HL-60 (cell line): Measurements from ENCODE around the gene LACC1.

Source experiments
- DNase-seq, 2 experiments: peaks; one replicate each; pipeline ENCODE4 v3.0.0-alpha.2; 2010 to 2020; ENCODE audit warnings: low read depth in 1 of 2, low spot score in 1 of 2
- H3K27ac ChIP-seq: fragments of 250-450 bp; sonication (Bioruptor Pico); replicated peaks from 2 replicates; pipeline ENCODE4 v1.5.1; 2020; ENCODE audit warnings: mild to moderate bottlenecking, moderate library complexity
- H3K27me3 ChIP-seq: fragments of 250-450 bp; sonication (Bioruptor Pico); 2 replicates; pipeline ENCODE4 v1.5.1; 2021; ENCODE audit warnings: mild to moderate bottlenecking, moderate library complexity; ENCODE audit not compliant: insufficient read depth, poor library complexity, severe bottlenecking
- H3K4me3 ChIP-seq: replicated peaks from 2 replicates; pipeline ENCODE4 v1.5.1; 2011; ENCODE audit warnings: mild to moderate bottlenecking, control low read depth, low read length; ENCODE audit not compliant: insufficient read depth
- GABPA ChIP-seq: IDR thresholded peaks from 2 replicates; pipeline ENCODE4 v1.6.1; 2012; ENCODE audit warnings: low read depth
- POLR2AphosphoS5 ChIP-seq: IDR thresholded peaks from 2 replicates; pipeline ENCODE4 v1.6.1; 2012; ENCODE audit warnings: low read depth
- SPI1 ChIP-seq: IDR thresholded peaks from 2 replicates; pipeline ENCODE4 v1.6.1; 2012; ENCODE audit warnings: low read depth, mild to moderate bottlenecking, borderline replicate concordance
- TF ChIP-seq, protein P1 (sequence below): IDR thresholded peaks from one replicate; pipeline ENCODE4 v1.5.1; 2011; ENCODE audit warnings: low read length, control low read depth, inconsistent platforms; ENCODE audit not compliant: insufficient read depth
- TF ChIP-seq, protein P2 (sequence below): IDR thresholded peaks from 2 replicates; pipeline ENCODE4 v1.6.1; 2012; ENCODE audit warnings: low read depth; ENCODE audit not compliant: insufficient replicate concordance

Gene LACC1

DNA sequence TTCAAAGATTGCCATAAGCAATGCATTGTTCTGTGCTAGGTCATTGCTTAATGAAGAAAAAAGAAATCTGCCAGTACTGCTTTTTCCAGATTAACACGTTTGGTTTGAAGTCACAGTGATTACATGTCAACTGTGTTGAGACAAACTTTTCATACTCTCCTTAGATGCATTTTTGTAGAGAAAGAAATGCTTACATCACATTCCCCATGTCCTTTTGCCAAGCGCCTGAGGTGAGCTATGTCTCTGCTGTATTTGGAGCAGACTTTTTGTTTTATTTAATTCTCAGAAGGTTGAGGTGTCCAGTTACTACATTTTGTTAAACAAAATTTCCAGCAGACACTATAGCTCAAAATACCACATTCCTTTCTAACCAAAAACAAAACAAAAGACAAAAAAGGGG is 16.2 kb downstream of the LACC1 start:
- no peak for TF ChIP-seq POLR2AphosphoS5
- TF ChIP-seq, protein P1, sequence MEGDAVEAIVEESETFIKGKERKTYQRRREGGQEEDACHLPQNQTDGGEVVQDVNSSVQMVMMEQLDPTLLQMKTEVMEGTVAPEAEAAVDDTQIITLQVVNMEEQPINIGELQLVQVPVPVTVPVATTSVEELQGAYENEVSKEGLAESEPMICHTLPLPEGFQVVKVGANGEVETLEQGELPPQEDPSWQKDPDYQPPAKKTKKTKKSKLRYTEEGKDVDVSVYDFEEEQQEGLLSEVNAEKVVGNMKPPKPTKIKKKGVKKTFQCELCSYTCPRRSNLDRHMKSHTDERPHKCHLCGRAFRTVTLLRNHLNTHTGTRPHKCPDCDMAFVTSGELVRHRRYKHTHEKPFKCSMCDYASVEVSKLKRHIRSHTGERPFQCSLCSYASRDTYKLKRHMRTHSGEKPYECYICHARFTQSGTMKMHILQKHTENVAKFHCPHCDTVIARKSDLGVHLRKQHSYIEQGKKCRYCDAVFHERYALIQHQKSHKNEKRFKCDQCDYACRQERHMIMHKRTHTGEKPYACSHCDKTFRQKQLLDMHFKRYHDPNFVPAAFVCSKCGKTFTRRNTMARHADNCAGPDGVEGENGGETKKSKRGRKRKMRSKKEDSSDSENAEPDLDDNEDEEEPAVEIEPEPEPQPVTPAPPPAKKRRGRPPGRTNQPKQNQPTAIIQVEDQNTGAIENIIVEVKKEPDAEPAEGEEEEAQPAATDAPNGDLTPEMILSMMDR: no peak
- TF ChIP-seq GABPA: no peak
- TF ChIP-seq, protein P2, sequence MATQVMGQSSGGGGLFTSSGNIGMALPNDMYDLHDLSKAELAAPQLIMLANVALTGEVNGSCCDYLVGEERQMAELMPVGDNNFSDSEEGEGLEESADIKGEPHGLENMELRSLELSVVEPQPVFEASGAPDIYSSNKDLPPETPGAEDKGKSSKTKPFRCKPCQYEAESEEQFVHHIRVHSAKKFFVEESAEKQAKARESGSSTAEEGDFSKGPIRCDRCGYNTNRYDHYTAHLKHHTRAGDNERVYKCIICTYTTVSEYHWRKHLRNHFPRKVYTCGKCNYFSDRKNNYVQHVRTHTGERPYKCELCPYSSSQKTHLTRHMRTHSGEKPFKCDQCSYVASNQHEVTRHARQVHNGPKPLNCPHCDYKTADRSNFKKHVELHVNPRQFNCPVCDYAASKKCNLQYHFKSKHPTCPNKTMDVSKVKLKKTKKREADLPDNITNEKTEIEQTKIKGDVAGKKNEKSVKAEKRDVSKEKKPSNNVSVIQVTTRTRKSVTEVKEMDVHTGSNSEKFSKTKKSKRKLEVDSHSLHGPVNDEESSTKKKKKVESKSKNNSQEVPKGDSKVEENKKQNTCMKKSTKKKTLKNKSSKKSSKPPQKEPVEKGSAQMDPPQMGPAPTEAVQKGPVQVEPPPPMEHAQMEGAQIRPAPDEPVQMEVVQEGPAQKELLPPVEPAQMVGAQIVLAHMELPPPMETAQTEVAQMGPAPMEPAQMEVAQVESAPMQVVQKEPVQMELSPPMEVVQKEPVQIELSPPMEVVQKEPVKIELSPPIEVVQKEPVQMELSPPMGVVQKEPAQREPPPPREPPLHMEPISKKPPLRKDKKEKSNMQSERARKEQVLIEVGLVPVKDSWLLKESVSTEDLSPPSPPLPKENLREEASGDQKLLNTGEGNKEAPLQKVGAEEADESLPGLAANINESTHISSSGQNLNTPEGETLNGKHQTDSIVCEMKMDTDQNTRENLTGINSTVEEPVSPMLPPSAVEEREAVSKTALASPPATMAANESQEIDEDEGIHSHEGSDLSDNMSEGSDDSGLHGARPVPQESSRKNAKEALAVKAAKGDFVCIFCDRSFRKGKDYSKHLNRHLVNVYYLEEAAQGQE: no peak
- TF ChIP-seq SPI1: no peak
- Histone ChIP-seq H3K4me3 (no peak overlapping the region), H3K27ac (no peak overlapping the region), H3K27me3 (no peaks in the 10 kb centered on the region)
- no peak for DNase-seq

DNA sequence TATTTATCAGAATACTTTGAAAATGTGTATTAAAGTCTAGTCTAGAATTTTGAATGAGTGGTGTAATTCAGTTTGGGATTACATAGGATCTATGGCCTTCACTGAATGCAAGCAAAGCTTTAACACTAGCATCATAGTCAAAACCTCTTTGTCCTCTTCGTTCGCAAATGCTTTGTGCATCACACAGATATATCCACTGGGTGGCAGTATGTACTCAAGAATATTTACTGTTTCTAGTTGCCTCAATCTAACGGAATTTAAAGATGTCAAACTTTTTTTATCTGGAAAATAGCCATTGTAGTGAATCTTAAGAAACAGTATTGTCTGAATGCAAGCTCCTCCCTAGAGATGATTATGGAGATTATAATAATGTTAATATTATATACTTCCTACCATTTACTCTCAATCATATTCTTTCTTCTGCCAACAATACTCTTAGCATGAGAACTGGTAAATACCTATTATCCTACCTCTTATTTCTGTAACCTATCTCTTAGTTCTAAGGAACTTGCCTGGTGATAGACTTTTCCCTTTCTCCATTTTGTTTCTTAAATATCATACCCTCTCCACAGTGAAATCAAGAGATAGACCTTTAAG is 25.8 kb downstream of the LACC1 start:
- H3K27me3 ChIP-seq: no peaks in the 10 kb centered on the region
- no peak overlapping the region for H3K27ac ChIP-seq
- no peak overlapping the region for H3K4me3 ChIP-seq
- no peak for TF ChIP-seq SPI1
- TF ChIP-seq, protein P1: peak; percentile 67
- no peak for TF ChIP-seq GABPA
- peak; percentile 12 to 44 for DNase-seq

DNA sequence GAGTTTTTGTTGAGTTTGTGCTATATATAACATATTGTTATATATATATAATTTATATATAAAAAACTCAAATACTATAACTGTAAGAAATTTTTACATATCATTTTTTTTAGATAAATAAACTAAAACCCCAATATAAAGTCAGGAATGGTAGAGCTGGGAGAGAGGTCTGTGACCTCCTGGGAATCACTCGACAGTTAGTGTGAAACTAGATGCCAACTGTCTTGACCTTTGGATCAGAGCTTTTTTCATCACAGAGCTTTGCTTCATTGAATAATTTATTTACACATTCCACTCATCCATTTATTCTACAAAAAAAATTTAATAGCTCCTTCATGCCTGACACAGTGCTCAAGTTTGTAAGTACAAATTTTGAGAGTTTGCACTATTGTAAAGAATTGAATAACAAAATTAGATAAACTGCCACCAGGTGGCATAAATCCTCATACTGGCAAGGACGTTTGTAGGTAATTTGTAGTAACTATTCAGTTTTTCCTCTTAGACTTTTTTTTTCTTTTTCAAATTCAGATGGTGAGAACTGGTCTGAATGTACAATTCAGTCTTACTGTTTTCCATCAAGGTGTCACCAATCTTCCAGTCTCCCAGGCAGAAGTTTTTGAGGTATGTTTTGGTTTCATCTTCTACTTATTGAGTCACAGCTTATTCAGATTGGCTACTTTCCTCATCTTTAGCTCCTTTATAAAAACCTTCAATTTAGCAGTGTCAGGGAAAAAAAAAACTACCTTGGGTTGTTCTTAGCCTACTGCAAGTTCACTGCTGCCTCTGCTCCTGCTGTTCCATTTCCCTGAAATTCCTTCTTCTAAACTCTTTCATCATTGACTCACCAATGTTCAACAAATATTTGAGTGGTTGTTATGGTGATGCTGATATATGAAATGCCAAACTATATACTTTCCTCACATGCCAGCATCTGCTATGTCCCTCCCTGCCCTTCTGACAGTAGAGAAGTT is 28.7 kb downstream of the LACC1 start:
- Histone ChIP-seq H3K27me3 (no peaks in the 10 kb centered on the region), H3K4me3 (no peak overlapping the region), H3K27ac (no peak overlapping the region)
- TF ChIP-seq, protein P1: no peak
- TF ChIP-seq GABPA (no peak), SPI1 (no peak), POLR2AphosphoS5 (no peak)
- TF ChIP-seq, protein P2: no peak
- no peak for DNase-seq
